SHP77 treated with DMSO at 0.1 percent for 48 hours (cell line): ENCODE measurements around the gene SYCP3.

ENCODE experiments used
- DNase-seq: peaks from one replicate; lab custom pipeline; 2025; lab: John Stamatoyannopoulos, UW

SYCP3 gene

GRCh38 chr12:101738920-101739665 lies at the start of gene SYCP3:
TSS of gene SYCP3 (minus strand) at chr12:101739462. CDS start at chr12:101737935, 1,527 bp downstream.
- DNase-seq = no peak

GRCh38 chr12:101785671-101786070 lies 46.4 kb upstream of the SYCP3 start:
- DNase-seq = no peak

GRCh38 chr12:101784376-101784775 lies 45.1 kb upstream of the SYCP3 start:
- no peak for DNase-seq

GRCh38 chr12:101783838-101784237 lies 44.6 kb upstream of the SYCP3 start:
- DNase-seq = no peak

- no peak for DNase-seq
These were observed 43.9 kb upstream of the SYCP3 start for GRCh38 chr12:101783150-101783549.

GRCh38 chr12:101782273-101782731 lies 43.0 kb upstream of the SYCP3 start:
- no peak for DNase-seq

- DNase-seq = no peak
These were observed 42.6 kb upstream of the SYCP3 start for GRCh38 chr12:101781834-101782233.

- no peak for DNase-seq
These were observed 41.3 kb upstream of the SYCP3 start for GRCh38 chr12:101780599-101780998.

- DNase-seq = no peak
These were observed 40.4 kb upstream of the SYCP3 start for GRCh38 chr12:101779626-101780025.

- no peak for DNase-seq
These were observed 39.9 kb upstream of the SYCP3 start for GRCh38 chr12:101779200-101779599.

- DNase-seq = no peak
These were observed 38.7 kb upstream of the SYCP3 start for GRCh38 chr12:101777978-101778377.

GRCh38 chr12:101777485-101777884 lies 38.2 kb upstream of the SYCP3 start:
- DNase-seq = no peak

- no peak for DNase-seq
These were observed 36.6 kb upstream of the SYCP3 start for GRCh38 chr12:101775816-101776215.

GRCh38 chr12:101773650-101774162 lies 34.4 kb upstream of the SYCP3 start:
- DNase-seq = peak; percentile 17

GRCh38 chr12:101772012-101772775 lies 32.9 kb upstream of the SYCP3 start:
- DNase-seq = no peak

- no peak for DNase-seq
These were observed 30.6 kb upstream of the SYCP3 start for GRCh38 chr12:101769865-101770264.

GRCh38 chr12:101768781-101769180 lies 29.5 kb upstream of the SYCP3 start:
- DNase-seq = no peak

- no peak for DNase-seq
These were observed 28.3 kb upstream of the SYCP3 start for GRCh38 chr12:101767537-101767936.

- DNase-seq = no peak
These were observed 25.0 kb upstream of the SYCP3 start for GRCh38 chr12:101764051-101764792.

- no peak for DNase-seq
These were observed 24.1 kb upstream of the SYCP3 start for GRCh38 chr12:101763246-101763931.

GRCh38 chr12:101761781-101762180 lies 22.5 kb upstream of the SYCP3 start:
- no peak for DNase-seq

- no peak for DNase-seq
These were observed 22.1 kb upstream of the SYCP3 start for GRCh38 chr12:101761350-101761749.
